Neural cell (in vitro differentiated cells): ENCODE data around the gene PTCH1.

Experiments used
- SMC3 ChIP-seq: fragments of 450-650 bp; conservative IDR thresholded peaks from 2 replicates; pipeline ENCODE4 v1.6.1; 2014; ENCODE audit warnings: antibody characterized with exemption, mild to moderate bottlenecking, moderate library complexity; ENCODE audit not compliant: poor library complexity
- TAF1 ChIP-seq: IDR thresholded peaks from 2 replicates; pipeline ENCODE4 v1.6.1; 2012; ENCODE audit warnings: low read depth
- TF ChIP-seq, protein P1 (sequence below): fragments of 450-650 bp; IDR thresholded peaks from 2 replicates; pipeline ENCODE4 v1.5.1; 2014; ENCODE audit warnings: antibody characterized with exemption, mild to moderate bottlenecking, moderate library complexity; ENCODE audit not compliant: poor library complexity, severe bottlenecking

GRCh38 chr9:95488954-95489353, 27.8 kb downstream of the PTCH1 start:
- TF ChIP-seq, protein P1, sequence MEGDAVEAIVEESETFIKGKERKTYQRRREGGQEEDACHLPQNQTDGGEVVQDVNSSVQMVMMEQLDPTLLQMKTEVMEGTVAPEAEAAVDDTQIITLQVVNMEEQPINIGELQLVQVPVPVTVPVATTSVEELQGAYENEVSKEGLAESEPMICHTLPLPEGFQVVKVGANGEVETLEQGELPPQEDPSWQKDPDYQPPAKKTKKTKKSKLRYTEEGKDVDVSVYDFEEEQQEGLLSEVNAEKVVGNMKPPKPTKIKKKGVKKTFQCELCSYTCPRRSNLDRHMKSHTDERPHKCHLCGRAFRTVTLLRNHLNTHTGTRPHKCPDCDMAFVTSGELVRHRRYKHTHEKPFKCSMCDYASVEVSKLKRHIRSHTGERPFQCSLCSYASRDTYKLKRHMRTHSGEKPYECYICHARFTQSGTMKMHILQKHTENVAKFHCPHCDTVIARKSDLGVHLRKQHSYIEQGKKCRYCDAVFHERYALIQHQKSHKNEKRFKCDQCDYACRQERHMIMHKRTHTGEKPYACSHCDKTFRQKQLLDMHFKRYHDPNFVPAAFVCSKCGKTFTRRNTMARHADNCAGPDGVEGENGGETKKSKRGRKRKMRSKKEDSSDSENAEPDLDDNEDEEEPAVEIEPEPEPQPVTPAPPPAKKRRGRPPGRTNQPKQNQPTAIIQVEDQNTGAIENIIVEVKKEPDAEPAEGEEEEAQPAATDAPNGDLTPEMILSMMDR = no peak
- TF ChIP-seq SMC3 (peak; percentile 27), TAF1 (no peak)
